HCT116 (cell line): ENCODE results near the gene TTBK1. TPM values are rescaled to one million over a fixed set of nuclear protein-coding genes. Genes with fewer than 3 reads are reported as not detected.

Experiments
- ATAC-seq: fragments of 200-7000 bp; cut with Tn5 transposase; 2 replicates; pipeline ENCODE4 v1.9.1; 2020; ENCODE audit warnings: mild to moderate bottlenecking, moderate library complexity
- BruUV-seq: library from RNA; stranded (reverse); fragments of 400-500 nt; replicated peaks from 2 replicates; lab custom pipeline; 2021; lab: Mats Ljungman, UMichigan
- CTCF ChIA-PET: fragments of 300-600 bp; sonication (Branson Sonifier 250); formaldehyde crosslinking; loops from one replicate; lab custom pipeline; 2021; ENCODE audit warnings: antibody characterized with exemption; lab: Charles Lee
- POLR2A ChIA-PET: fragments of 300-600, 350-600 bp; sonication (Branson Sonifier 250); formaldehyde crosslinking; loops from one replicate; lab custom pipeline; 2021; ENCODE audit warnings: antibody characterized with exemption; lab: Charles Lee
- RAD21 ChIA-PET, 2 experiments: fragments of 300-600 bp; sonication (Branson Sonifier 250); formaldehyde crosslinking; loops; one replicate each; lab custom pipeline; 2023; ENCODE audit warnings: low total read pairs in 2 of 2; ENCODE audit not compliant: uncharacterized antibody in 2 of 2, unreplicated experiment in 2 of 2, low non-redundant PET in 1 of 2; lab: Charles Lee
- DNase-seq: peaks from one replicate; pipeline ENCODE4 v3.0.0-alpha.2; 2010; ENCODE audit warnings: low read depth, low spot score
- H2AFZ ChIP-seq: fragments of 200-600 bp; shearing (Covaris generic), sonication (generic); 2 replicates; pipeline ENCODE4 v1.6.1; 2017; ENCODE audit warnings: low read depth, mixed run types, mixed read lengths, antibody characterized with exemption, low read length; ENCODE audit not compliant: poor library complexity, severe bottlenecking
- H3K27ac ChIP-seq: 2 replicates; pipeline ENCODE4 v1.5.1; 2012; ENCODE audit warnings: low read depth, low read length
- H3K27me3 ChIP-seq: fragments of 200-600 bp; sonication (generic); 2 replicates; pipeline ENCODE4 v1.6.1; 2016; ENCODE audit warnings: mixed run types, low read length, mixed read lengths; ENCODE audit not compliant: insufficient read depth
- H3K36me3 ChIP-seq, 2 experiments: fragments of 200-500 bp in 1 of 2; fragments of 200-600 bp in 1 of 2; sonication (Bioruptor generic) in 1 of 2; sonication (generic) in 1 of 2; 2 replicates each; pipeline versions ENCODE4 v1.5.1 to v1.6.1; 2014 to 2016; ENCODE audit warnings: low read length in 2 of 2, inconsistent platforms in 1 of 2, mixed read lengths in 1 of 2, mixed run types in 1 of 2; ENCODE audit not compliant: insufficient read depth in 2 of 2, control insufficient read depth in 1 of 2
- H3K4me1 ChIP-seq, 2 experiments: fragments of 200-600 bp in 1 of 2; sonication (generic) in 1 of 2; 2 replicates each; pipeline versions ENCODE4 v1.5.1 to v1.6.1; 2012 to 2017; ENCODE audit warnings: low read length in 2 of 2, inconsistent platforms in 1 of 2, mild to moderate bottlenecking in 1 of 2, mixed read lengths in 1 of 2, mixed run types in 1 of 2, moderate library complexity in 1 of 2; ENCODE audit not compliant: insufficient read depth in 2 of 2, control insufficient read depth in 1 of 2
- H3K4me2 ChIP-seq: fragments of 200-600 bp; sonication (generic); 2 replicates; pipeline ENCODE4 v1.6.1; 2017; ENCODE audit warnings: mixed run types, low read length, mixed read lengths
- H3K4me3 ChIP-seq, 2 experiments: fragments of 200-600 bp in 1 of 2; sonication (generic) in 1 of 2; replicated peaks in 1 of 2; 2 replicates each; pipeline ENCODE4 v1.5.1; 2011 to 2016; ENCODE audit warnings: low read length in 2 of 2, control low read depth in 1 of 2, low read depth in 1 of 2, mild to moderate bottlenecking in 1 of 2, mixed read lengths in 1 of 2, mixed run types in 1 of 2
- H3K79me2 ChIP-seq: fragments of 200-600 bp; sonication (generic); 2 replicates; pipeline ENCODE4 v1.6.1; 2017; ENCODE audit warnings: mild to moderate bottlenecking, mixed run types, low read length, moderate library complexity, mixed read lengths; ENCODE audit not compliant: insufficient read depth
- H3K9ac ChIP-seq: fragments of 200-600 bp; sonication (generic); 2 replicates; pipeline ENCODE4 v1.6.1; 2016; ENCODE audit warnings: low read length, mixed read lengths
- H3K9me2 ChIP-seq: fragments of 200-600 bp; sonication (generic), shearing (Covaris generic); 2 replicates; pipeline ENCODE4 v1.6.1; 2017; ENCODE audit warnings: mixed run types, mild to moderate bottlenecking, moderate library complexity; ENCODE audit not compliant: insufficient read depth
- H3K9me3 ChIP-seq, 2 experiments: fragments of 200-500 bp in 1 of 2; fragments of 200-600 bp in 1 of 2; sonication (Bioruptor generic) in 1 of 2; sonication (generic) in 1 of 2; 2 replicates each; pipeline ENCODE4 v1.6.1; 2014 to 2017; ENCODE audit warnings: low read length in 2 of 2, mixed read lengths in 2 of 2, inconsistent platforms in 1 of 2, low read depth in 1 of 2, mild to moderate bottlenecking in 1 of 2, mixed run types in 1 of 2, moderate library complexity in 1 of 2; ENCODE audit not compliant: control insufficient read depth in 1 of 2, insufficient read depth in 1 of 2
- H4K20me1 ChIP-seq: fragments of 200-600 bp; sonication (generic), shearing (Covaris generic); 2 replicates; pipeline ENCODE4 v1.6.1; 2017; ENCODE audit warnings: mixed run types, mild to moderate bottlenecking, moderate library complexity; ENCODE audit not compliant: insufficient read depth
- CBX3 ChIP-seq: IDR thresholded peaks from 2 replicates; pipeline ENCODE4 v1.6.1; 2012; ENCODE audit warnings: low read depth
- CEBPB ChIP-seq: IDR thresholded peaks from 2 replicates; pipeline ENCODE4 v1.6.1; 2012; ENCODE audit warnings: low read depth
- EGR1 ChIP-seq: IDR thresholded peaks from 2 replicates; pipeline ENCODE4 v1.6.1; 2012; ENCODE audit warnings: low read depth
- ELF1 ChIP-seq: IDR thresholded peaks from 2 replicates; pipeline ENCODE4 v1.6.1; 2012; ENCODE audit warnings: low read depth, borderline replicate concordance
- EZH2 ChIP-seq: fragments of 200-600 bp; sonication (generic); IDR thresholded peaks from 2 replicates; pipeline ENCODE4 v1.6.1; 2017; ENCODE audit warnings: antibody characterized with exemption, mixed run types
- FOSL1 ChIP-seq: IDR thresholded peaks from 2 replicates; pipeline ENCODE4 v1.6.1; 2012; ENCODE audit warnings: low read depth
- POLR2AphosphoS5 ChIP-seq: IDR thresholded peaks from 2 replicates; pipeline ENCODE4 v1.6.1; 2011; ENCODE audit warnings: mild to moderate bottlenecking, low read depth, low read length, moderate library complexity
- SIN3A ChIP-seq: IDR thresholded peaks from 2 replicates; pipeline ENCODE4 v1.6.1; 2012; ENCODE audit warnings: low read depth
- SRF ChIP-seq: IDR thresholded peaks from 2 replicates; pipeline ENCODE4 v1.6.1; 2012; ENCODE audit warnings: low read depth
- TCF7L2 ChIP-seq: IDR thresholded peaks from 2 replicates; pipeline ENCODE4 v1.7.0; 2011; ENCODE audit warnings: borderline replicate concordance, inconsistent platforms; ENCODE audit not compliant: insufficient read depth, insufficient read length; ENCODE audit errors: extremely low read depth
- ZNF274 ChIP-seq: fragments of 200-500 bp; sonication (Bioruptor generic); IDR thresholded peaks from 2 replicates; pipeline ENCODE4 v1.6.1; 2014; ENCODE audit warnings: mild to moderate bottlenecking, low read depth, low read length, inconsistent platforms
- intact Hi-C: fragments of 100-400 bp; cut with micrococcal nuclease; formaldehyde crosslinking; loops from 2 replicates; pipeline ENCODE4 v1.10.0; 2022
- total RNA-seq: library from RNA; stranded (reverse); gene quantifications from one replicate; pipeline ENCODE4 v1.2.1, GENCODE V29; 2021; ENCODE audit not compliant: unreplicated experiment
- TF ChIP-seq, protein P1 (sequence below), 3 experiments: fragments of 200-600 bp in 1 of 3; sonication (generic) in 1 of 3; IDR thresholded peaks in 2 of 3; conservative IDR thresholded peaks in 1 of 3; 2 replicates each; pipeline ENCODE4 v1.5.1; 2012 to 2017; ENCODE audit warnings: low read depth in 2 of 3, low read length in 2 of 3, antibody characterized with exemption in 1 of 3, borderline replicate concordance in 1 of 3, control low read depth in 1 of 3, mild to moderate bottlenecking in 1 of 3, mixed read lengths in 1 of 3, mixed run types in 1 of 3, moderate library complexity in 1 of 3; ENCODE audit not compliant: insufficient read depth in 1 of 3
- TF ChIP-seq, protein P2 (sequence below): IDR thresholded peaks from 2 replicates; pipeline ENCODE4 v1.6.1; 2012; ENCODE audit warnings: low read depth
- TF ChIP-seq, protein P3 (sequence below): IDR thresholded peaks from 2 replicates; pipeline ENCODE4 v1.6.1; 2011; ENCODE audit warnings: mild to moderate bottlenecking, low read length, moderate library complexity; ENCODE audit not compliant: insufficient replicate concordance; ENCODE audit errors: extremely low read depth

TTBK1 gene
- total RNA-seq, 1 experiment from 2014 or later = not detected

DNA sequence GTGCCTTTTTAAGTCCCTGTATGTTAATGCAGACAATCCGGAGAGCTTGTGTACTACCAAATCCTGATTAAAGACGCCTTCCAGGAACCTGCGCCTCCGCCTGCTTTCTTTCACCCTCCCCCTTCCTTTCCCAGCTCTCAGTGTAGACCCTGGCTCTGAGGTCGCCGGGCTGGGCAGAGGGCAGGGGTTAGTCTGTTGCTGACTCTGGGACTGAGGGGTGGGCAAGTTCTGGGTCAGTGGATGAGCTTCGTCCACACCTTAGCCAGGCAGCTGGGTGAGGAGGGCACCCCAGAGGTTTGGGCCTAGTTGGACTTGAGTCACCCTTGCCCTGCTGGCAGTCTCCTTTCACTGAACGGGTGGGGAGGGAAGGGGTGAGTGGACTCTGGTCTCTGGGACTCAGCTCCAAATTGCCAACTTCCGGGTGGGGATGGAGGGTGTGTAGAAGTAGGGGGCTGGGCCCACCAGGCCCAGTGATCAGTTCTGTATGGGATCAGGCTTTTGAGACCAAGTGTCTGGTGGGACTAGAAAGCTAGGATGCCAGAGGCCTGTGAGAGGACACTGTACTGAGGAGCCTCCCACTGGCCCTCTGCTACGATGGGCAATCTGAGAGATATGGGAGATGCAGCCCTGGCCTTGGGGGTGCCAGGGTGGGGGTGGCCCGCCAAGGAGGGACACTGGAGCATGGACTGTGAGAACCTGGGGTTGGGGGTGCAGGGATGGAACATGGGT is 33.5 kb downstream of the TTBK1 start:
- intact Hi-C loops = no loop called here
- no peak overlapping the region for H3K4me2 ChIP-seq
- CTCF ChIA-PET = no interaction called here

More for the DNA sequence above, 33.5 kb downstream of the TTBK1 start:
- DNase-seq (no peak), ATAC-seq (no peak)
- BruUV-seq = no TSS peak
- POLR2A ChIA-PET = no interaction called here
- Histone ChIP-seq H3K4me3 (no peak overlapping the region), H3K79me2 (no peaks in the 10 kb centered on the region), H3K27me3 (no peaks in the 10 kb centered on the region), H3K9ac (no peak overlapping the region), H3K36me3 (no peaks in the 10 kb centered on the region), H4K20me1 (no peaks in the 10 kb centered on the region), H3K9me3 (no peaks in the 10 kb centered on the region), H2AFZ (no peak overlapping the region), H3K27ac (no peak overlapping the region), H3K9me2 (no peaks in the 10 kb centered on the region), H3K4me1 (peaks cover 0 to 12% of the 10 kb centered on the region in 2 experiments; a peak in 2 of 4 replicates)
- TF ChIP-seq SIN3A = no peak
- no peak for TF ChIP-seq CEBPB
- TF ChIP-seq, protein P1, sequence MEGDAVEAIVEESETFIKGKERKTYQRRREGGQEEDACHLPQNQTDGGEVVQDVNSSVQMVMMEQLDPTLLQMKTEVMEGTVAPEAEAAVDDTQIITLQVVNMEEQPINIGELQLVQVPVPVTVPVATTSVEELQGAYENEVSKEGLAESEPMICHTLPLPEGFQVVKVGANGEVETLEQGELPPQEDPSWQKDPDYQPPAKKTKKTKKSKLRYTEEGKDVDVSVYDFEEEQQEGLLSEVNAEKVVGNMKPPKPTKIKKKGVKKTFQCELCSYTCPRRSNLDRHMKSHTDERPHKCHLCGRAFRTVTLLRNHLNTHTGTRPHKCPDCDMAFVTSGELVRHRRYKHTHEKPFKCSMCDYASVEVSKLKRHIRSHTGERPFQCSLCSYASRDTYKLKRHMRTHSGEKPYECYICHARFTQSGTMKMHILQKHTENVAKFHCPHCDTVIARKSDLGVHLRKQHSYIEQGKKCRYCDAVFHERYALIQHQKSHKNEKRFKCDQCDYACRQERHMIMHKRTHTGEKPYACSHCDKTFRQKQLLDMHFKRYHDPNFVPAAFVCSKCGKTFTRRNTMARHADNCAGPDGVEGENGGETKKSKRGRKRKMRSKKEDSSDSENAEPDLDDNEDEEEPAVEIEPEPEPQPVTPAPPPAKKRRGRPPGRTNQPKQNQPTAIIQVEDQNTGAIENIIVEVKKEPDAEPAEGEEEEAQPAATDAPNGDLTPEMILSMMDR (IDR thresholded peaks at IDR 0.05 in 2 of 3, conservative IDR thresholded peaks at IDR 0.05 in 1 of 3; ENCODE audit: borderline replicate concordance in 1 of 3, insufficient read depth in 1 of 3, low read depth in 2 of 3, low read length in 2 of 3) = no peak
- TF ChIP-seq FOSL1 = no peak
- no peak for TF ChIP-seq ZNF274
- no peak for TF ChIP-seq EZH2
- no peak for TF ChIP-seq ELF1
- TF ChIP-seq, protein P2, sequence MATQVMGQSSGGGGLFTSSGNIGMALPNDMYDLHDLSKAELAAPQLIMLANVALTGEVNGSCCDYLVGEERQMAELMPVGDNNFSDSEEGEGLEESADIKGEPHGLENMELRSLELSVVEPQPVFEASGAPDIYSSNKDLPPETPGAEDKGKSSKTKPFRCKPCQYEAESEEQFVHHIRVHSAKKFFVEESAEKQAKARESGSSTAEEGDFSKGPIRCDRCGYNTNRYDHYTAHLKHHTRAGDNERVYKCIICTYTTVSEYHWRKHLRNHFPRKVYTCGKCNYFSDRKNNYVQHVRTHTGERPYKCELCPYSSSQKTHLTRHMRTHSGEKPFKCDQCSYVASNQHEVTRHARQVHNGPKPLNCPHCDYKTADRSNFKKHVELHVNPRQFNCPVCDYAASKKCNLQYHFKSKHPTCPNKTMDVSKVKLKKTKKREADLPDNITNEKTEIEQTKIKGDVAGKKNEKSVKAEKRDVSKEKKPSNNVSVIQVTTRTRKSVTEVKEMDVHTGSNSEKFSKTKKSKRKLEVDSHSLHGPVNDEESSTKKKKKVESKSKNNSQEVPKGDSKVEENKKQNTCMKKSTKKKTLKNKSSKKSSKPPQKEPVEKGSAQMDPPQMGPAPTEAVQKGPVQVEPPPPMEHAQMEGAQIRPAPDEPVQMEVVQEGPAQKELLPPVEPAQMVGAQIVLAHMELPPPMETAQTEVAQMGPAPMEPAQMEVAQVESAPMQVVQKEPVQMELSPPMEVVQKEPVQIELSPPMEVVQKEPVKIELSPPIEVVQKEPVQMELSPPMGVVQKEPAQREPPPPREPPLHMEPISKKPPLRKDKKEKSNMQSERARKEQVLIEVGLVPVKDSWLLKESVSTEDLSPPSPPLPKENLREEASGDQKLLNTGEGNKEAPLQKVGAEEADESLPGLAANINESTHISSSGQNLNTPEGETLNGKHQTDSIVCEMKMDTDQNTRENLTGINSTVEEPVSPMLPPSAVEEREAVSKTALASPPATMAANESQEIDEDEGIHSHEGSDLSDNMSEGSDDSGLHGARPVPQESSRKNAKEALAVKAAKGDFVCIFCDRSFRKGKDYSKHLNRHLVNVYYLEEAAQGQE = no peak
- TF ChIP-seq CBX3 = no peak
- no peak for TF ChIP-seq SRF
- no peak for TF ChIP-seq TCF7L2
- TF ChIP-seq POLR2AphosphoS5 = no peak
- TF ChIP-seq EGR1 = no peak
- TF ChIP-seq, protein P3, sequence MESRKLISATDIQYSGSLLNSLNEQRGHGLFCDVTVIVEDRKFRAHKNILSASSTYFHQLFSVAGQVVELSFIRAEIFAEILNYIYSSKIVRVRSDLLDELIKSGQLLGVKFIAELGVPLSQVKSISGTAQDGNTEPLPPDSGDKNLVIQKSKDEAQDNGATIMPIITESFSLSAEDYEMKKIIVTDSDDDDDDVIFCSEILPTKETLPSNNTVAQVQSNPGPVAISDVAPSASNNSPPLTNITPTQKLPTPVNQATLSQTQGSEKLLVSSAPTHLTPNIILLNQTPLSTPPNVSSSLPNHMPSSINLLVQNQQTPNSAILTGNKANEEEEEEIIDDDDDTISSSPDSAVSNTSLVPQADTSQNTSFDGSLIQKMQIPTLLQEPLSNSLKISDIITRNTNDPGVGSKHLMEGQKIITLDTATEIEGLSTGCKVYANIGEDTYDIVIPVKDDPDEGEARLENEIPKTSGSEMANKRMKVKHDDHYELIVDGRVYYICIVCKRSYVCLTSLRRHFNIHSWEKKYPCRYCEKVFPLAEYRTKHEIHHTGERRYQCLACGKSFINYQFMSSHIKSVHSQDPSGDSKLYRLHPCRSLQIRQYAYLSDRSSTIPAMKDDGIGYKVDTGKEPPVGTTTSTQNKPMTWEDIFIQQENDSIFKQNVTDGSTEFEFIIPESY = no peak
- RAD21 ChIA-PET = no interaction called here
